Tibial nerve (tissue), 4 donors: ENCODE results near the gene PLSCR1. TPM values are rescaled to one million over a fixed set of nuclear protein-coding genes. Genes with fewer than 3 reads are reported as not detected.

Experiments used
- DNase-seq, 2 donors: peaks; one replicate each; pipeline ENCODE4 v3.0.0-alpha.2; 2019; ENCODE audit warnings: low spot score in 2 of 2
- H3K27ac ChIP-seq, 4 donors: fragments of 200-600 bp; sonication (generic) in 3 of 4; one replicate each; pipeline ENCODE4 v1.5.1; 2017 to 2019; ENCODE audit warnings: mild to moderate bottlenecking in 1 of 4
- H3K27me3 ChIP-seq, 2 donors: fragments of 200-600 bp; sonication (generic) in 1 of 2; one replicate each; pipeline versions ENCODE4 v1.5.1 to v1.6.0; 2017 to 2019
- H3K36me3 ChIP-seq, 3 donors: fragments of 200-600 bp; sonication (generic); one replicate each; pipeline ENCODE4 v1.5.1; 2018 to 2019
- H3K4me1 ChIP-seq, 4 donors: fragments of 200-600 bp; sonication (generic) in 3 of 4; one replicate each; pipeline ENCODE4 v1.5.1; 2017 to 2019
- H3K4me3 ChIP-seq, 4 donors: fragments of 200-600 bp; sonication (generic) in 3 of 4; one replicate each; pipeline ENCODE4 v1.5.1; 2017 to 2019; ENCODE audit warnings: mild to moderate bottlenecking in 1 of 4, moderate library complexity in 1 of 4
- H3K9me3 ChIP-seq, 4 donors: fragments of 200-600 bp; sonication (generic) in 3 of 4; one replicate each; pipeline ENCODE4 v1.5.1; 2017 to 2019
- EP300 ChIP-seq, 2 donors: sonication (generic); formaldehyde crosslinking; IDR thresholded peaks; one replicate each; pipeline ENCODE4 v1.6.1; 2017; ENCODE audit warnings: antibody characterized with exemption in 2 of 2, mild to moderate bottlenecking in 1 of 2
- POLR2A ChIP-seq, 2 donors: fragments of 450-650 bp; IDR thresholded peaks; one replicate each; pipeline ENCODE4 v1.6.1; 2017; ENCODE audit warnings: antibody characterized with exemption in 2 of 2, mild to moderate bottlenecking in 2 of 2, moderate library complexity in 2 of 2
- WGBS, 2 donors: methylation state at CpG; one replicate each; pipeline ENCODE4 v1.1.5; 2018; 5-methylcytosine and 5-hydroxymethylcytosine counted together
- total RNA-seq, 4 donors: library from RNA; depleted of rRNA; stranded (reverse); fragments of >200 nt; gene quantifications; one replicate each; pipeline ENCODE4 v1.1.0, GENCODE V29; 2016
- TF ChIP-seq, protein P1 (sequence below), 5 experiments: fragments of 200-600 bp in 3 of 5; fragments of 450-650 bp in 2 of 5; sonication (generic) in 3 of 5; IDR thresholded peaks; one replicate each; pipeline ENCODE4 v1.5.1; 2016 to 2019; ENCODE audit warnings: antibody characterized with exemption in 5 of 5, mild to moderate bottlenecking in 3 of 5, moderate library complexity in 2 of 5

The PLSCR1 gene
- total RNA-seq, 4 donors from 2014 or later: 57.8 to 104 (median 68.7) TPM

DNA sequence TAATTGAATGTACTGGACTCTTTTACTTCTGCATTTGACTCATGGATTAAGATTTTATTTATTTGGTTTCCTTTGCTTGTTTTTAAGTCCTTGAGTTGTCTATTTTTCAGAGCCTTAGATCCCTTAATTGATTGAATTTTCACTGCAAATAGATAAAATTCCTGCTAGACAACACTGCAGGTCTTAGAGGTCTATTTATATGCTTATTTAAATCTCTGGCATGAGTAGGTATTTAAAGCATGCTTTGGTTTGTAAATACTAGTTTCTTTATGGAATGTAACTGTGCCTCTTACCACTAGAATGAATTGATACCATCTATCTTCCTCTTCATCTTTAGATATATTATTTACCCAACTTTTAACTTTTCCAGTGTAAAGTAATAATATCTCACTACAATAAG, 40.7 kb upstream of the PLSCR1 start:
- no peak for DNase-seq
- Histone ChIP-seq H3K9me3 (peaks cover 0 to 10% (median 1%) of the 10 kb centered on the region in 4 donors), H3K36me3 (no peaks in the 10 kb centered on the region), H3K4me3 (no peak overlapping the region), H3K27me3 (no peaks in the 10 kb centered on the region), H3K27ac (no peak overlapping the region), H3K4me1 (peaks cover 0 to 12% (median 0%) of the 10 kb centered on the region in 4 donors)
- TF ChIP-seq, protein P1, sequence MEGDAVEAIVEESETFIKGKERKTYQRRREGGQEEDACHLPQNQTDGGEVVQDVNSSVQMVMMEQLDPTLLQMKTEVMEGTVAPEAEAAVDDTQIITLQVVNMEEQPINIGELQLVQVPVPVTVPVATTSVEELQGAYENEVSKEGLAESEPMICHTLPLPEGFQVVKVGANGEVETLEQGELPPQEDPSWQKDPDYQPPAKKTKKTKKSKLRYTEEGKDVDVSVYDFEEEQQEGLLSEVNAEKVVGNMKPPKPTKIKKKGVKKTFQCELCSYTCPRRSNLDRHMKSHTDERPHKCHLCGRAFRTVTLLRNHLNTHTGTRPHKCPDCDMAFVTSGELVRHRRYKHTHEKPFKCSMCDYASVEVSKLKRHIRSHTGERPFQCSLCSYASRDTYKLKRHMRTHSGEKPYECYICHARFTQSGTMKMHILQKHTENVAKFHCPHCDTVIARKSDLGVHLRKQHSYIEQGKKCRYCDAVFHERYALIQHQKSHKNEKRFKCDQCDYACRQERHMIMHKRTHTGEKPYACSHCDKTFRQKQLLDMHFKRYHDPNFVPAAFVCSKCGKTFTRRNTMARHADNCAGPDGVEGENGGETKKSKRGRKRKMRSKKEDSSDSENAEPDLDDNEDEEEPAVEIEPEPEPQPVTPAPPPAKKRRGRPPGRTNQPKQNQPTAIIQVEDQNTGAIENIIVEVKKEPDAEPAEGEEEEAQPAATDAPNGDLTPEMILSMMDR (IDR thresholded peaks at IDR 0.05): no peak
- TF ChIP-seq EP300 (IDR thresholded peaks at IDR 0.05): no peak
- no peak for TF ChIP-seq POLR2A (IDR thresholded peaks at IDR 0.05)

- no peak for DNase-seq
- Histone ChIP-seq H3K27me3 (no peaks in the 10 kb centered on the region), H3K4me3 (no peak overlapping the region), H3K27ac (no peak overlapping the region), H3K4me1 (no peaks in the 10 kb centered on the region), H3K36me3 (no peaks in the 10 kb centered on the region), H3K9me3 (peaks cover 0 to 10% (median 1%) of the 10 kb centered on the region in 4 donors)
- TF ChIP-seq, protein P1 (IDR thresholded peaks at IDR 0.05): no peak
- TF ChIP-seq EP300 (IDR thresholded peaks at IDR 0.05) (no peak), POLR2A (IDR thresholded peaks at IDR 0.05) (no peak)
Observed at GRCh38 chr3:146581951-146582467, 37.6 kb upstream of the PLSCR1 start.

DNA sequence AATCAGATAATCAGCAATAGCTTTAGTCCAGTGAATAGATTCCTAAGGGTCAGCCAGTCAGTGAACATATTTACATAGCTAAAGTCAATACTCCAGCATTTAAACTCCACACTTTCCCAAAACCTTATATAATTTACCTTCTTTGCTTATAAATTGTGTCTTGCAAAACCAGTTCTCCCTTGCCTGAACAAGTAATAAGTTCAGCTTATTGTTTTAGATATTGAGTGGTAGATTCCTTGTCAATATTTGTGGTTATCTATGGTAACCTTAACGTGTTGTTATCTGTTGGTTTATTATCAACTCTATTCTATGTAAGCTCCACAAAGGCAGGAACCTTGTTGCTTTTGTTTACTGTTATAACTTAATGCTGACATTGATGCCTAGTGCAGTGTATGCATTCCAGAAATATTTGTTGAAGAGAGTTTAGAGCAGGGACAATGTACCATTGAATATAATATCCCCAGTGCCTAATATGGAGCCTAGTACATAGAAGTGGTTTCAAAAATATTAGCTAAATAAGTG, 36.7 kb upstream of the PLSCR1 start:
- no peak overlapping the region for H3K27ac ChIP-seq
- H3K4me3 ChIP-seq: no peak overlapping the region
- H3K27me3 ChIP-seq: no peaks in the 10 kb centered on the region
- 51 to 56% methylated on average over 1 of the region's 1 CpG for WGBS, 2 donors
- peaks cover 0 to 10% (median 1%) of the 10 kb centered on the region in 4 donors for H3K9me3 ChIP-seq
- no peaks in the 10 kb centered on the region for H3K4me1 ChIP-seq
- TF ChIP-seq EP300 (IDR thresholded peaks at IDR 0.05): no peak
- no peak for TF ChIP-seq POLR2A (IDR thresholded peaks at IDR 0.05)
- TF ChIP-seq, protein P1 (IDR thresholded peaks at IDR 0.05): no peak
- no peak for DNase-seq
- no peaks in the 10 kb centered on the region for H3K36me3 ChIP-seq

DNA sequence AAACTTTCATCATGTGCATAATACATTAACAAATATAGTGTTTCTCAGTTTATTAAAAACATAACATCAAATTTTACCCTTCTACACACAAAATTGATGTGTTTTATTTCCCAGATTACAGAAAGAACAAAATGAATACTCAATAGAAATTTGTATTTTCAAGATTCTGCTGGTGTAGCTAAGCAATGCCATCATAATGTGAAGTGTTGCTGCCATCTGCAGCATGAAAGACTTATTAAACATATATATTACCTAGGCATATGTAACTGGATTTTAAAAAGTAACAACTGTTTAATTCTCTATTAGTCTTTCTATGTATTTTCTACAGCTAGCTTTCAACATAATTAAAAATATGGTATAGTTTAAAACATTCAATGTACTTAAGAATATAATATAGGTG, 33.3 kb upstream of the PLSCR1 start:
- no peaks in the 10 kb centered on the region for H3K36me3 ChIP-seq
- TF ChIP-seq, protein P1 (IDR thresholded peaks at IDR 0.05): peak; percentile 5 to 58 (median 38)
- no peak for TF ChIP-seq POLR2A (IDR thresholded peaks at IDR 0.05)
- H3K27ac ChIP-seq: no peak overlapping the region
- peak in 1 of 2 donors; percentile 31 for DNase-seq
- H3K4me1 ChIP-seq: no peaks in the 10 kb centered on the region
- H3K4me3 ChIP-seq: no peak overlapping the region
- peaks cover 0 to 4% (median under 1%) of the 10 kb centered on the region in 4 donors for H3K9me3 ChIP-seq
- no peaks in the 10 kb centered on the region for H3K27me3 ChIP-seq

DNA sequence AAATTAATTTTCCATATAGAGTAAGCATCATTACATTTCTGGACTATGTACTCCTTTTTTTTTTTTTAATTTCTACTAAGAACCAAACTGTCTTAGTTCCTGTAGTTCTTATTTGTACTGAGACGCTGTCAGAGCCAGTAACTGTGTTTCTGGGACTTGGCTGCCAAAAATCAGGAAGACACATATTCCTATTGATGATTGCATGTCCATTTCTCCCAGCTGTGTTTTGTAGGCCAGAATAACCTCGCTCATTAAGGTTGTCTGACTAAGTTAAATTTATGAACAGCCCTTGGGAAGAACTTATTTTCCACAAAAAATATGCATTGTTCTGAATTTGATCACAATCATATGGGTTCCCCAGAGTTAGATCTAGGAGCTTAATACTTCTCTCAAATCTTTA, 31.2 kb upstream of the PLSCR1 start:
- no peak for DNase-seq
- TF ChIP-seq, protein P1 (IDR thresholded peaks at IDR 0.05): no peak
- TF ChIP-seq EP300 (IDR thresholded peaks at IDR 0.05) (no peak), POLR2A (IDR thresholded peaks at IDR 0.05) (no peak)
- Histone ChIP-seq H3K4me3 (no peak overlapping the region), H3K27ac (no peak overlapping the region), H3K9me3 (no peaks in the 10 kb centered on the region), H3K36me3 (no peaks in the 10 kb centered on the region), H3K4me1 (no peaks in the 10 kb centered on the region), H3K27me3 (no peaks in the 10 kb centered on the region)
- WGBS, 2 donors: 60 to 61% methylated on average over 2 of the region's 2 CpGs
